Measurements from ENCODE around the gene SIK3. TPM values are rescaled to one million over a fixed set of nuclear protein-coding genes. Genes with fewer than 3 reads are reported as not detected.

Gene SIK3
- total RNA-seq, 1 experiment from 2014 or later: 31.4 TPM

DNA sequence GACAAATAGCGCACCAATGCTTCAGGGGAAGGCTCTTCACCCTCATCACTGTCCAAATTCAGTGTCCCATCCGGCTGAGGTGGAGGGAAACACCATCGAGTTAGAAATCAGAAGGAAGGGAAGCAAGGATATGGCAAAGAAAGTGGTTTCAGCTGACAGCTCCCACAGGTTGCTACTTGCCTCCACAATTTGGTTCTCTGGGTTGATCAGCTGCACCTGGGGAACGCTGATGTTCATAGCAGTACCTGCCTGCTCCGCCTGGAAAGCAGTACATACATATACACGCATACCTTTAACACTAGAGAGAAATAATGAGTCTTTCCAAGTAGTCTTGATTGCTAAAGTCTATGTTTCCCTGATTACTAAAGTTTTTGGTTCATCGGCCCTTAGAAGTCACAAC is 223.0 kb downstream of the SIK3 start:
- no peak overlapping the region for H2AK5ac ChIP-seq (ENCODE audit: insufficient read length, low read length)
- no peak overlapping the region for H3K9ac ChIP-seq (ENCODE audit: extremely low read depth, insufficient read length, low read length)
- H4K91ac ChIP-seq (ENCODE audit: insufficient read length, low read depth, low read length): no peak overlapping the region
- H3K14ac ChIP-seq (ENCODE audit: insufficient read depth, low read length): no peak overlapping the region
- H2BK15ac ChIP-seq (ENCODE audit: low read depth, low read length): no peak overlapping the region
- no peaks in the 10 kb centered on the region for H3K23me2 ChIP-seq (ENCODE audit: insufficient read length, low read depth, low read length, poor library complexity, severe bottlenecking)
- Mint-ChIP-seq H3K4me3 (no peak overlapping the region), H3K9me3 (no peaks in the 10 kb centered on the region), H3K36me3 (ENCODE audit: insufficient read depth in 1 of 3, low read depth in 3 of 3) (peaks cover 3 to 44% (median 44%) of the 10 kb centered on the region in 3 experiments), H3K27ac (no peak overlapping the region; a peak in 1 of 7 replicates), H3K4me1 (0 out of 4 replicates have a peak, but pooled peaks cover 0 to 4% of the 10 kb centered on the region in 2 experiments), H3K27me3 (ENCODE audit: low read depth) (no peaks in the 10 kb centered on the region)
- no peak overlapping the region for H3K4me2 ChIP-seq (ENCODE audit: insufficient read depth, insufficient read length, low read length)
- H2AFZ ChIP-seq (ENCODE audit: low read length): no peak overlapping the region
- H3T11ph ChIP-seq (ENCODE audit: low read length): no peak overlapping the region
- no peak overlapping the region for H2BK12ac ChIP-seq (ENCODE audit: insufficient read length, low read depth, low read length)
- no peak overlapping the region for H2BK120ac ChIP-seq (ENCODE audit: low read depth, low read length, poor library complexity, severe bottlenecking)
- no peak overlapping the region for H2BK5ac ChIP-seq (ENCODE audit: insufficient read length, low read length)
- H3K27ac ChIP-seq (ENCODE audit: insufficient read length, low read depth, low read length): no peak overlapping the region
- peaks cover under 1% of the 10 kb centered on the region for H4K20me1 ChIP-seq (ENCODE audit: control insufficient read depth, insufficient read depth, insufficient read length)
- WGBS (ENCODE audit: extremely low coverage, insufficient read length, low lambda C conversion rate): no CpG with 5 or more reads among the region's 7 CpGs
- no peaks in the 10 kb centered on the region for H3K79me1 ChIP-seq (ENCODE audit: insufficient read depth, low read depth, low read length, poor library complexity, severe bottlenecking)
- H3K56ac ChIP-seq (ENCODE audit: insufficient read length, low read depth, low read length): no peak overlapping the region
- no peak overlapping the region for H3K4ac ChIP-seq (ENCODE audit: low read depth, low read length)
- H2BK20ac ChIP-seq (ENCODE audit: low read depth, low read length, poor library complexity, severe bottlenecking): no peak overlapping the region
- H4K5ac ChIP-seq (ENCODE audit: insufficient read length, low read depth, low read length): no peak overlapping the region
- no peak for DNase-seq
- no peak overlapping the region for H3K23ac ChIP-seq (ENCODE audit: insufficient read length, low read depth, low read length)
- no peaks in the 10 kb centered on the region for H3K27me3 ChIP-seq (ENCODE audit: insufficient read depth, low read length)
- no peak for TF ChIP-seq CTCF (conservative IDR thresholded peaks at IDR 0.05)
- H3K4me1 ChIP-seq (ENCODE audit: insufficient read depth, low read length): no peaks in the 10 kb centered on the region
- no peak overlapping the region for H4K8ac ChIP-seq (replicated peaks; ENCODE audit: insufficient read length, low read depth, low read length)
- H3K9me3 ChIP-seq (ENCODE audit: control insufficient read depth, low read depth, low read length): no peaks in the 10 kb centered on the region
- H3K18ac ChIP-seq (ENCODE audit: insufficient read length, low read depth, low read length): no peak overlapping the region
- no peaks in the 10 kb centered on the region for H3K79me2 ChIP-seq (ENCODE audit: insufficient read depth, low read length)
